Esophagus muscularis mucosa (tissue), 4 donors: ENCODE results near the gene OR1D5.

Source experiments
- CTCF ChIP-seq, 3 experiments: fragments of 200-600 bp in 2 of 3; fragments of 450-650 bp in 1 of 3; sonication (generic) in 2 of 3; IDR thresholded peaks; one replicate each; pipeline ENCODE4 v1.5.1; 2017 to 2019; ENCODE audit warnings: antibody characterized with exemption in 3 of 3, mild to moderate bottlenecking in 2 of 3, moderate library complexity in 1 of 3
- EP300 ChIP-seq: sonication (generic); formaldehyde crosslinking; IDR thresholded peaks from one replicate; pipeline ENCODE4 v1.6.1; 2017; ENCODE audit warnings: antibody characterized with exemption
- POLR2A ChIP-seq: fragments of 450-650 bp; IDR thresholded peaks from one replicate; pipeline ENCODE4 v1.6.1; 2017; ENCODE audit warnings: antibody characterized with exemption, moderate library complexity, mild to moderate bottlenecking, low read depth
- POLR2AphosphoS5 ChIP-seq, 2 donors: sonication (generic); formaldehyde crosslinking; IDR thresholded peaks; one replicate each; pipeline ENCODE4 v1.6.1; 2017; ENCODE audit warnings: antibody characterized with exemption in 2 of 2

- TF ChIP-seq CTCF (IDR thresholded peaks at IDR 0.05) (no peak), POLR2A (no peak), POLR2AphosphoS5 (IDR thresholded peaks at IDR 0.05) (no peak), EP300 (no peak)
Observed at GRCh38 chr17:3029213-3029913, 34.0 kb downstream of the OR1D5 start.
